Keratinocyte (primary cell): ENCODE measurements around the gene COL1A2. TPM values are rescaled to one million over a fixed set of nuclear protein-coding genes. Genes with fewer than 3 reads are reported as not detected.

Experiments used
- DNase-seq: peaks from one replicate; pipeline ENCODE4 v3.0.0-alpha.2; 2011; ENCODE audit warnings: low read depth, missing footprints, low spot score
- FAIRE-seq: peaks from 2 replicates; lab custom pipeline; 2011; peaks lifted over from hg19 to GRCh38; lab: Jason Lieb, UNC
- H2AFZ ChIP-seq: 2 replicates; pipeline ENCODE4 v1.6.0; 2012; ENCODE audit warnings: low read length, control low read depth, inconsistent platforms; ENCODE audit not compliant: control insufficient read depth
- H3K27ac ChIP-seq: 2 replicates; pipeline ENCODE4 v1.5.1; 2011; ENCODE audit warnings: low read length; ENCODE audit not compliant: control insufficient read depth, insufficient read depth
- H3K27me3 ChIP-seq: 3 replicates; pipeline ENCODE4 v1.6.0; 2011; ENCODE audit warnings: low read length; ENCODE audit not compliant: control insufficient read depth, insufficient read depth; ENCODE audit errors: extremely low read depth
- H3K36me3 ChIP-seq, 2 experiments: 2 replicates in 1 of 2; 3 replicates in 1 of 2; pipeline ENCODE4 v1.5.1; 2011; ENCODE audit warnings: low read length in 2 of 2, mild to moderate bottlenecking in 1 of 2; ENCODE audit not compliant: control insufficient read depth in 2 of 2, insufficient read depth in 2 of 2; ENCODE audit errors: extremely low read depth in 1 of 2
- H3K4me1 ChIP-seq: 3 replicates; pipeline ENCODE4 v1.5.1; 2011; ENCODE audit warnings: low read length; ENCODE audit not compliant: control insufficient read depth, insufficient read depth; ENCODE audit errors: extremely low read depth
- H3K4me2 ChIP-seq: 3 replicates; pipeline ENCODE4 v1.6.0; 2011; ENCODE audit warnings: low read depth, low read length; ENCODE audit not compliant: control insufficient read depth, insufficient read depth; ENCODE audit errors: extremely low read depth
- H3K4me3 ChIP-seq, 3 experiments: fragments of 200-600 bp in 1 of 3; sonication (generic) in 1 of 3; 2 replicates in 2 of 3; 3 replicates in 1 of 3; pipeline ENCODE4 v1.5.1; 2011 to 2016; ENCODE audit warnings: low read length in 3 of 3, mild to moderate bottlenecking in 3 of 3, control low read depth in 2 of 3, inconsistent platforms in 1 of 3, low read depth in 1 of 3, mixed read lengths in 1 of 3, mixed run types in 1 of 3, moderate library complexity in 1 of 3; ENCODE audit not compliant: control insufficient read depth in 2 of 3, insufficient read depth in 2 of 3; ENCODE audit errors: extremely low read depth in 1 of 3
- H3K79me2 ChIP-seq: 2 replicates; pipeline ENCODE4 v1.6.0; 2012; ENCODE audit warnings: low read length; ENCODE audit not compliant: control insufficient read depth, insufficient read depth
- H3K9ac ChIP-seq: 3 replicates; pipeline ENCODE4 v1.6.0; 2011; ENCODE audit warnings: low read length; ENCODE audit not compliant: control insufficient read depth, insufficient read depth; ENCODE audit errors: extremely low read depth
- H3K9me1 ChIP-seq: 3 replicates; pipeline ENCODE4 v1.6.0; 2011; ENCODE audit warnings: low read length; ENCODE audit not compliant: control insufficient read depth, insufficient read depth; ENCODE audit errors: extremely low read depth
- H3K9me3 ChIP-seq: 2 replicates; pipeline ENCODE4 v1.5.1; 2012; ENCODE audit warnings: low read depth, low read length; ENCODE audit not compliant: control insufficient read depth
- H4K20me1 ChIP-seq: 3 replicates; pipeline ENCODE4 v1.6.0; 2011; ENCODE audit warnings: low read length; ENCODE audit not compliant: control insufficient read depth, insufficient read depth; ENCODE audit errors: extremely low read depth
- EZH2 ChIP-seq: IDR thresholded peaks from one replicate; pipeline ENCODE4 v1.6.1; 2012; ENCODE audit warnings: inconsistent platforms, mild to moderate bottlenecking, low read length, moderate library complexity
- dilution Hi-C: fragments of 300-500 bp; cut with MboI; formaldehyde crosslinking; loops from one replicate; pipeline ENCODE4 v1.7.0; 2020; ENCODE audit warnings: low sequenced_read_pairs; ENCODE audit not compliant: extremely low pct_ligation_motif_present
- polyA plus RNA-seq, 5 experiments: library from polyadenylated mRNA; depleted of rRNA in 3 of 5; stranded (reverse) in 3 of 5; stranded (forward) in 1 of 5; unstranded in 1 of 5; fragments of >200 nt; gene quantifications; 1 replicate in 1 of 5; 2 replicates in 3 of 5; 3 replicates in 1 of 5; pipeline versions ENCODE4 v1.2.1 to v1.2.3, GENCODE V29; 2011 to 2012; ENCODE audit warnings: missing spikeins in 2 of 5, low read depth in 1 of 5, low replicate concordance in 1 of 5
- TF ChIP-seq, protein P1 (sequence below), 3 experiments: IDR thresholded peaks in 1 of 3; conservative IDR thresholded peaks in 1 of 3; optimal IDR thresholded peaks in 1 of 3; 2 replicates in 2 of 3; 3 replicates in 1 of 3; pipeline versions ENCODE3 to v1.5.1; 2011; ENCODE audit warnings: low read length in 3 of 3, mild to moderate bottlenecking in 3 of 3, moderate library complexity in 2 of 3, control low read depth in 1 of 3, inconsistent platforms in 1 of 3; ENCODE audit not compliant: insufficient read depth in 2 of 3; ENCODE audit errors: extremely low read depth in 1 of 3

COL1A2 gene
- polyA plus RNA-seq, 1 donor (not counting 4 experiments of a cell fraction or from before 2014, with no cell fraction given), result 0.13 TPM

GRCh38 chr7:94388540-94388939 is 6.2 kb upstream of the COL1A2 start:
- Histone ChIP-seq H3K4me1 (no peaks in the 10 kb centered on the region), H3K9ac (no peak overlapping the region), H3K4me3 (no peak overlapping the region), H3K4me2 (no peak overlapping the region), H3K27me3 (peaks cover 4% of the 10 kb centered on the region), H3K36me3 (no peaks in the 10 kb centered on the region), H3K9me3 (no peaks in the 10 kb centered on the region), H2AFZ (no peak overlapping the region), H3K9me1 (no peaks in the 10 kb centered on the region), H4K20me1 (no peaks in the 10 kb centered on the region), H3K27ac (no peak overlapping the region), H3K79me2 (no peaks in the 10 kb centered on the region)
- dilution Hi-C loops, result no loop called here
- TF ChIP-seq EZH2, result no peak
- TF ChIP-seq, protein P1, sequence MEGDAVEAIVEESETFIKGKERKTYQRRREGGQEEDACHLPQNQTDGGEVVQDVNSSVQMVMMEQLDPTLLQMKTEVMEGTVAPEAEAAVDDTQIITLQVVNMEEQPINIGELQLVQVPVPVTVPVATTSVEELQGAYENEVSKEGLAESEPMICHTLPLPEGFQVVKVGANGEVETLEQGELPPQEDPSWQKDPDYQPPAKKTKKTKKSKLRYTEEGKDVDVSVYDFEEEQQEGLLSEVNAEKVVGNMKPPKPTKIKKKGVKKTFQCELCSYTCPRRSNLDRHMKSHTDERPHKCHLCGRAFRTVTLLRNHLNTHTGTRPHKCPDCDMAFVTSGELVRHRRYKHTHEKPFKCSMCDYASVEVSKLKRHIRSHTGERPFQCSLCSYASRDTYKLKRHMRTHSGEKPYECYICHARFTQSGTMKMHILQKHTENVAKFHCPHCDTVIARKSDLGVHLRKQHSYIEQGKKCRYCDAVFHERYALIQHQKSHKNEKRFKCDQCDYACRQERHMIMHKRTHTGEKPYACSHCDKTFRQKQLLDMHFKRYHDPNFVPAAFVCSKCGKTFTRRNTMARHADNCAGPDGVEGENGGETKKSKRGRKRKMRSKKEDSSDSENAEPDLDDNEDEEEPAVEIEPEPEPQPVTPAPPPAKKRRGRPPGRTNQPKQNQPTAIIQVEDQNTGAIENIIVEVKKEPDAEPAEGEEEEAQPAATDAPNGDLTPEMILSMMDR (optimal IDR thresholded peaks at IDR 0.05 in 1 of 3, IDR thresholded peaks at IDR 0.05 in 1 of 3, conservative IDR thresholded peaks at IDR 0.05 in 1 of 3; ENCODE audit: extremely low read depth in 1 of 3, insufficient read depth in 2 of 3, low read length in 3 of 3), result no peak
- no peak for DNase-seq
- no peak for FAIRE-seq

GRCh38 chr7:94389381-94389780 is 5.3 kb upstream of the COL1A2 start:
- Histone ChIP-seq H3K27ac (no peak overlapping the region), H3K36me3 (no peaks in the 10 kb centered on the region), H3K9me3 (no peaks in the 10 kb centered on the region), H2AFZ (no peak overlapping the region), H3K4me1 (no peaks in the 10 kb centered on the region), H4K20me1 (no peaks in the 10 kb centered on the region), H3K79me2 (no peaks in the 10 kb centered on the region), H3K9me1 (no peaks in the 10 kb centered on the region), H3K27me3 (peaks cover 9% of the 10 kb centered on the region), H3K9ac (no peak overlapping the region), H3K4me2 (no peak overlapping the region), H3K4me3 (no peak overlapping the region)
- dilution Hi-C loops, result no loop called here
- TF ChIP-seq EZH2, result no peak
- TF ChIP-seq, protein P1 (optimal IDR thresholded peaks at IDR 0.05 in 1 of 3, IDR thresholded peaks at IDR 0.05 in 1 of 3, conservative IDR thresholded peaks at IDR 0.05 in 1 of 3; ENCODE audit: extremely low read depth in 1 of 3, insufficient read depth in 2 of 3, low read length in 3 of 3), result no peak
- DNase-seq (no peak), FAIRE-seq (no peak)
